ENCODE measurements around the gene SMIM20.
"Not testable (repeated sequence)": the region's sequence is repeated elsewhere in the genome, so short reads cannot be mapped to it uniquely, and the experiment has no call there.

The SMIM20 gene

DNA sequence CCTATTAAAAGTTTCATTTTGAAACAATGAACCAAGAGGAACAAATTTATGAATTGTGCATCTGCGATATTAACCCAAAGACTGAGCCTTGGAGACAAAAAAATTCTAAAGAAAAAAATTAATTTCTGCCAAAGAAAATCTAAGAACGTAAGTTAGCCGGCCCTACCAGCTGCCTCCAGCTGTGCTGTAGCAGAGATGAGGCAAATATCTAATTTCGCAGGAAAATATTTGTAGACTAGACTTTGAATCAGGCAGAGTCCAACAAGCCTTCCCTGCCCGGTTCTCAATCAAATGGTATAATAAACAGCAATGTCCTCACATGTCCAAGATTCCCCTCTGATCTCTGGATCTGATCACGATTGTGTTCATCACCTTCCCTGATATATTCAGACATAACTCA is 21.2 kb upstream of the SMIM20 start:
- no peak for DNase-seq

DNA sequence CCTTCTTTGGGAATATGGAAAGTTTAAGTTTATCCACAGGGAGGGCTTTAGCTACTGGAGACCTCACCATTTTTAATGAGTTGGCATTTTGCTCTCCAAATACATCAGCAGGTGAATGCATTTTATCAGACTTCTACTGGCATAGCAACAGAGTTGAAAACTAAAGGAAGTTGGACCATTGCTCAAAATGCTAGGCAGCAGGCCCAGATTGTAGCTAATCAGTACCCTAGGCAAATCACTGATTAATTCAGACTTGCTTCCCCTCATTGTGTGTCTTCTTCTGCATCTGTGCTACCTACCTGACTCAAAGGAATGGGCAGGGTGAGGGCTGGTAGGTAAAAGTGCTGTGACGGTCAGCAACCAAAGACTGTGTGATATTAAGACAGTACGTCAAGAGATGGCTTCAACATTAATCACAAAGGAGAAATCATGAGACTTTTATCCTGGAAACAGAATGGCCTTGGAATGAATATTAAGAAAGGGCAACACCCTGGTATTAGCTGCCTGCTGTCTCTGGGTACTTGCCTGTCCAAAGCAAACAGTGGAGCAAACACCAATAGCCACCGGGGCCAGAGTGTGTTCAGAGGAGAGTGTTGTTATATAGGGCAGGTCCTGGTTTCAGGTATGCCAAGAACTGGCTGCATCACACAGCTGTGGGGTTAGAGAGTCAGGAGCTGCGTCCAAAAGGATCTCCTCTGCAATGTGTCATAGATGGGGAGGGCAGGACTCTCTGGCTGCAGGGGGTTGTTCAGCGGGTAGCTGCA is 17.1 kb upstream of the SMIM20 start:
- DNase-seq: no peak

DNA sequence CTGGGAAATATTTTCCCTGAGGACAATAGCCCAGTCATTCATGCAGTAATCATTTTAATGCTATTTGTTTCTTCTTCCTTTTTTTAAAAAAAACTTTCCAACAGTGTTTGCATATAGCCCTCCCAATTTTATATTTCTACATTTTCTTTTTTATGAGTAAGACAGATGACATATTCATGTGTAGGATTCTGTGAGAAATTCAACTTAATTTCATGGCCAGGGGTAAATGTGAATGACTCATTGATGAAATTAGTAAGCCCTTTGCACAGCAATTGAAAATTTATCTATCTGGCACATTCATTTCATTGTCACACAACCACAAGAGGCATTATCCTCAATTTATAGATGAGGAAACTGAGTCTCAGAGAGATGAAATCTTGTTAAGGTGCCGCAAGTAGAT is 13.7 kb upstream of the SMIM20 start:
- DNase-seq: no peak

DNA sequence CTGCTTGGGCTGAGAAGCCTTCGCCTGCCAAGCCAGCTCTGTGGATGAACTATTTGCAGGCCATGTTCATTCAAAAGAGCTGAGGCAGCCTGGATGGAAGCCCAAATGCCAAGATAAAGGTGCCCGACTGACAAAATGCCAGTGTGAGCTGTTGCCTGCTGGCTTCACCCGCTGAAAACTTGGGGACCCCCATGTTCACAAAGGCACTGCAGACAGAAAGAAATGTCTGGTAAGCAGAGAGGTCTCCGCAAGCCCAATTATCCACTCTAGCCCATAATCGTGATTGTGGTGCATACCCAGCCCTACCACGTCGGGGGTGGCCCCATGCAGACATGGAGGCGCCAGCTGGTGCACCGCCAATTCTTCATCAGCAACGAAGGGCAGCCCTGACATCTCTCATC is 13.0 kb upstream of the SMIM20 start:
- no peak for DNase-seq

DNA sequence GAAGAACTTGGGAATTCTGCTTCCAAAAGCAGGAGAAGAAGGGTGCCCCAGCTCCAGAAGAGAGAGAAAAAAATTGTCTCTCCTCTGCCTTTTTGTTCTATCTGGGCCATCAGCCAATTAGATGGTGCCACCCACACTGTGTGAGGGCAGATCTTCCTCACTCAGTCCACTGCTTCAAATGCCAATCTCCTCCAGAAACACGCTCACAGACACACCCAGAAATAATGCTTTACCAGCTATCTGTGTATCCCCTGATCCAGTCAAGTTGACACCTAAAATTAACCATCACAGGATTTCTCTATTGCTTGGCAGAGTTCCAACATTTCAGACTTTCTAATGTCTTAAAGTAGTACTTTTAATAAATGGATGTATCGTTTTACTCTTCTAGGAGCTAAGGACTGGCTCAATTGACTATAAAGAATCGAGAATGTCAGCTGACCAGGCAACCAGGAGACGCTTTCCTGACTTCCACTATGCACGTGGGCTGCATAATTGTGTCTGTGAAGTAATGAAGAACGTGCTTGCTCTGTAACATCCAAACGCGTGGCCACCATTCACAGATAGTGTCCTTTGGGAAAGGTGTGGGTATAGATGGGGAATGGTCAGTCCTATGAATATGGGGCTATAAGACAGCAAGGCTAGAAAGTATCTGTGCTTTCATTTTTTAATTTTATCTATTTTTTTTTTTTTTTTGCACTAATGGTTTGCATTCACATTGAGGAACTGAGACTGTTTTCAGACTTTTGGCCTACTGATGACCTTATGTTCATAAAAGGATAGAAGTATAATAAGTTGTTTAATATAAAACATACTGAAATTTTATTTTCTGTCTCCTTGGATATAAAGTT is 9.9 kb upstream of the SMIM20 start:
- DNase-seq: no peak

DNA sequence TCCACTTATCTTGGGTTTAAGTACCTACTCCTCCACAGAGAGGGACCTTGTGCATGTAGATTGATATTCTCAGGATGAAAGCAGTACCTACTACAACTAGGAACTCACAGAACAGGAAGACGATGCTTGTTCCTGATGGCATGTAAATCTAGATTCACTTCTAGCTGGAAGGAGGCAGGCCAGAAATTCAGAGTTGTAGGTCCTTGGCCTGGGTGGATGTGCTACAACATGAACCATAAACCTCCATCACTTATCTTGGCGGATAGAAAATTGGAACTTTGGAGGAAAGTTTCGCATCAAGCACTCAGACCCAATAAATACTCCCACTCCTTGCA is 9.3 kb upstream of the SMIM20 start:
- DNase-seq: no peak

DNA sequence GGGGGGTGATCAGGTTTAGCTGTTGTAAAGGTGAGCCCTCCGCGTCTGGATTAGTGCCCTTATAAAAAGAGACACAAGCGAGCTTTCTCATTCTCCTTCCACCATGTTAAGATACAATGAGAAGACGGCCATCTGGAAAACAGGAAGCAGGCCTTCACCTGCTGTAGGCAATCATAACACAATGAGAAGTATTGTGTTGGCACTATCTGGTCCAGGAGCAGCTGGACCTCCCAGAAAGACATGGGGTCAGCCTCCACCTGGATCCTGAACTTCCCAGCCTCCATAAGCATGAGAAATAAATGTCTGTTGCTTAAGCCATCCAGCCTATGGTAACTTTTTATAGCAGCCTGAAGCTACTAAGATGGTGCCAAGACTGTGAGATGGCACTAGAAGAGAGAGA is 8.6 kb upstream of the SMIM20 start:
- no peak for DNase-seq

DNA sequence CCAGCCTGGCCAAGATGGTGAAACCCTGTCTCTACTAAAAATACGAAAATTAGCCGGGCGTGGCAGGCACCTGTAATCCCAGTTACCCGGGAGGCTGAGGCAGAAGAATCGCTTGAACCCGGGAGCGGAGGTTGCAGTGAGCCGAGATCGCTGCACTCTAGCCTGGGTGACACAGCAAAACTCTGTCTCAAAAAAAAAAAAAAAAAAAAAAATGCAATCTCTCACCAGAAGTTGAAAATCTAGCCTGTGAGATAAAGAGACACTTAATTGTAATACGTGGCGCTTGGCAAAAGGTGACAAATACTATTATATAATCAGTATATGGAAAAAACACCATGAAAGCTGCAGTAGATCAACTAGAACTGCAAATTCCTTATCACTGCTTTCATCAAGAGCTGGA is 7.9 kb upstream of the SMIM20 start:
- not testable (repeated sequence) for DNase-seq

DNA sequence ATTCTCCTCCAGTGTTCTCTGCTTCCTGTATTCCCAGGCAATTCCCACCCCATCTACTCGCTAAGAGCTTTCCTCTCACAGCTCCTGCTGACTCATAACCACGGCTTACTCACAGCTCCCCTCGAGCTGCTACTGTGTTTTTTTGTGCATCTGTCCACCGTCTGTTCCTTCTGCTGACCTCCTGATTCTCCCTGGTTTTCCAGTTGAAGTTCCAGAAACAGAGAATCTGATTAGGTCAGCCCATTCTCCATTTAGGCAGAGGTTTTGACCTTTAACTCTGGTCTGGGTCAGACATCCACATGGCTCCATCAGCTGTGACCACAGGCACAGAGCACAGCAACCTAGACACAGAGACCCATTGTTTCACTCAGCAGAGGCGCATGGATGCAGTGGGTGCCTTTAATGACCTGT is 5.5 kb upstream of the SMIM20 start:
- peak in 1 of 2 experiments; percentile 38 for DNase-seq

DNA sequence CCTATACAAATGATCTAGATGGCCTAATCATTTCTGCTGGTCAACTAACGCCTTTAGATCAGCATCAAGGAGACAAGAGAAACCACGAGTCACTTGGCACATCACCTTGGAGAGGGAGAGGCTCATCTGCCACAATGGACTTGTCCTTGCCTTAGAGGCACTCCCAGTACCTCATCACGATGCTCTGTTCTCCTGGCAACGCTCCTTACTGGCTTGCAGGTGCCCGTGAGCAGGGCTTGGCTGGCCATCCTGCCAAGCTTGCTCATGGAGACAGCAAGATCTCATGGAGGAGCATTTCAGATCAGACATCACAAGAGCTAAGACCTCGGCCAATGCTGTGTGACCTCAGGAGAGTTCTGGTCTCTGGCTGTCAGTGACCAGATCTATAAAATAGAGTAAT is 2.7 kb upstream of the SMIM20 start:
- no peak for DNase-seq

DNA sequence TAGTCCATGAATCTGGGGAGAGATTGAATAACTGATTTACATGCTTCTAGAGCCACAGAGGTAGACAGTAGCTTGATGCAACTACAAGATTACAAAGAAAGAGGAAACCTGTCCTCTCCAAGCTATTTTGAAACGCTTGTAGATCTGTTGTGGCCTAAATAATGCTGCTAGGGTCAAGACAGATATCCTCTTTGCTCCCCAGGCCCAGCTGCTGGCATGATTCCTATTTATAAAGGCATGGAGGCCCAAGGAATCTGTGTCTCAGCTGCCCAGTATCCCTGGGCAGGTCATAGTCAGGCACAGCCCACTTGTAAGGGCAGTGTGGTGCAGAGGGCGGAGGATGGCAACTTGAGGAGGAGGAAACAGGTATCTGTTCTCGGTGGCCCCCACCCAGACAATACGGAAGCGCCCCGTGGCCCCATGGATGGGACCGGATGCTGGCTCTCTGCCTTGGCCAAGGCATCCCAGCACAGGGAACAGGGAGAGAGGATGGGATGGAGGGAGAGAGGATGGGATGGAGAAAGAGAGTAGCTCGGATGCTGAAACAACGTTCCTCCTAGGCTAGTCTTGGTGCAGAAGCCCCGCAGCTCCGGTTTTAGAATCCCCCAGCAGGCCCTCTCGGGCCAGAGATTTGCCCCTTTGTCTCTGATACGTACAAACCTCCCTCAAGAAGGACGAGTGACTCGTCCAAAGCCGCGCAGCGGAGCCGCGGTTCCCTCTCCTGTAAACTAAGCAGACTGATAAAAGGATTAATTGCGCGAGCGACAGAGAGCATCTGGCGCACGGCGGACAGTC is 767 bp upstream of the SMIM20 start:
- no peak for DNase-seq

DNA sequence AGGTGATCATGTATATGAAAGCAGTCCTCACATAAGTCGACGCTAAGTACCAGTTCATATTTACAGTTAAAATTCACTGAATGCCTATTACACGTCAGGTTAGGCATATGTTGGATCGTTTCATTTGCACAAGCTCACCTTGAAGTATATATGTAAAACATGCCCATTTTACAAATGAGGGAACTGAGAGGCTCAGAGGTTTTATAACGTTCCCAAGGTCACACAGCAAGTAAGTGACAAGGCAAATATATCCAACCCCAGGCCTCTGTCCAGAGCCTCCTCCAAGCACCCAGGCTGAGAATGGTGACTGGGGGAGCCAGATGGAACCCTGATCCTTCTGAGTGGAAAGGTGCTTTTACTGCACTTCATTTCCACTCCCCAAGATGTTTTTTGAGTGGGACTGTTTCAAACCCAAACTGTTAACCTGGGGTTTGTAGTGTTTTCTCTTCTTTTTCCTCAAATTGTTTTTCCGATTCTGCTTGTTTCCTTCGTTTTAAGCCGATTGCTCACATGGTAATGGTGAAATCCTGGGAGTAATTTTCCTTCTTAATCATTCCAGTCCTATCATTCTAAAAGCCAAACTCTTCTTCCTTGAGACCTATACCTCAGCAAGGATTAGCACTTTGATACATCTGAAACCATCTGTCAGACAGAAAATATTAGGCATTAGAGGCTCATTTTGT is 791 bp downstream of the SMIM20 start:
- DNase-seq: no peak

DNA sequence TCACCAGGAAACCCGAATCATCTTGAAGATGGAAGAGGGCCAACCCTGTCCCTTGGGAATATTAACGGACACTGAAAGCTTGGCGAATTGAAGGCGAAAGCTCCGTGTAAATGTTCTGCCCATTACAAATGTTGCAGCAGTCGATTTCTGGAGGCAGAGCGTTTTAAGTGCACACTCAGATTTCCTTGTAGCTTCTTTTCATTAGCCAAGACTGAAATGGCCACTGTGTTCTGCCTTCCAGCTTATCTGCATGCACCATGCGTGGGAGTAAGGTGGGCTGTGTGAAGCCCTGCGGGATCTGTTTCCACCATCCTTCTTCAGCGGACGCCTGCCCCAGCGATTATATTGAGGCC is 1.3 kb downstream of the SMIM20 start:
- peak in 1 of 2 experiments; percentile 44 for DNase-seq

DNA sequence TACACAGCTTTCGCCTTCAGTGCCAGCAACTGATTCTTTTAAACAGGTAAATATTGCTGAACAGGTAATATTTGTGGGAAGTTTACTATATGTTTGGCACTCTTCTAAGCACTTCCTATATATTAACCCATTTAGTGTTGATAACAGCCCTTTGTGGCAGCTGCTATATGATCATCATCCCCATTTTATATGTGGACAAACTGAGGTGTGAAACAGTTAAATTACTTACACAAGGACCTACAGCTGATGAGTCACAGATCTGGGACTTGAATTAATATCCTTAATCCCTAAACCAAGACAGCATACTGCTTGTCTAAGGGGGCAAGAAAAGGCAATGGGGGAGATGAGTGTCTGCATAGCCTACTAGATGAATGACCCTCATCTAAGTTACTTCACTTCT is 2.9 kb downstream of the SMIM20 start:
- DNase-seq: no peak

DNA sequence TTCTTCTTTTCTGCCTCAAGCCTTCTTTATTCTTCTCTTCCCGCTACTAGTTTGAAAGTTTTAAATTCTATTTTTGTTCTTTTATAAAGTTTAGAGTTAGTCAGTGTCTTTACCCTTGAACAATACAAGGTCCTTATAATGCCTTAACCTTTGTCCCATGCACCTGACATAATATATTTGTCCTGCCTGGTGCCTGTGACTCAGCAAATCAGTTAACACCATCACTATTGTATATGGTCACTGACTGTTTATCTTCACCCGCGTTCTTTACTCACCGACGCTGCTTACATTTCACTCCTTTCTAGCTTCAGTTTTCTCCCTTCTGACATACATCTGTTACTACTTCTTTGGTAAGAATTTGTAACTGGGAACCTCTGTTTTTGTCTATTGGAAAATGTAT is 5.7 kb downstream of the SMIM20 start:
- no peak for DNase-seq

DNA sequence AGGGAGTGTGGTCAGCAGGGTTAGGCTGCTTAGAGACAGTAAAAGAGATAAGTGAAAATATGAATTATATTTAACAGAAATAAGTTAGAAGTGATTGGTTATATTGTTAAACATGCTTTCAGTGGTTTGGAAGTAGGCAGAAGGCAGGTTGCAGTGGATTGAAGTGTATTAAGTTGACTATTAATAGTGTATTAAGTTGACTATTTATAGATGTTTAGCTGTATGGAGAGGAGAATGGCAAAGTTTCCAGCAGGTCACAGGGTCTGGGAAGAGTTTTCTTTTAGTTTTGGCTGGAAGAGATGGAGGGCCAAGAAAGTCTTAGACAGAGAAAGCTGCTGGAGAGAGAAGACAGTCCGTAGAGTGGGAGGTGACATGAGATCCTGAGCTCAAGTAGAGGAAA is 7.9 kb downstream of the SMIM20 start:
- DNase-seq: no peak

DNA sequence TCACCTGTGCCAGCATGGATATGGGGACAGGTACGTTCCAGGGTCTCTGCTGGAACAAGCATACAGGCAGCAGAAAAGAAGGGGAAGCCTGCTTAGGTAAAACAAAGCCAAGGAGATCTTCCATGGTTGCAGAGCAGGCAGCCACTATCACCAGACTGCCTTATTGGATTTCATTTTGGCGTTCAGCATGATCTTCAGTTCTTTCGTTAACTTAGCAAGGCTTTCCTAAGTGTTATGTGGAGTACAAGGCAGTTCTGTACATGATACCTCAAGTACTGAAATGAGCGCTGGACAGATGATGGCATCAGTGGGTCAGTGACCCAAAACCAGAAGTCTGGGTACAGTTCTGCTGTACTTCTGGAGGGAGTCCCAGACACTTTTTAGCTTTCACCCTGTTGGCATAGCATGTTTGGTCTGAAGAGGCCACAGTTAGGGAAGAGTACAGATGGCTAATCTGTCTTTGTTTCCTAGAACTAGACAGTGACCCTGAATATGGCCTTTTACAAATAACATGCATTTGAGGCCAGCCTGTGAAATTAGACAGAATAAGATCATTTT is 8.9 kb downstream of the SMIM20 start:
- DNase-seq: no peak

DNA sequence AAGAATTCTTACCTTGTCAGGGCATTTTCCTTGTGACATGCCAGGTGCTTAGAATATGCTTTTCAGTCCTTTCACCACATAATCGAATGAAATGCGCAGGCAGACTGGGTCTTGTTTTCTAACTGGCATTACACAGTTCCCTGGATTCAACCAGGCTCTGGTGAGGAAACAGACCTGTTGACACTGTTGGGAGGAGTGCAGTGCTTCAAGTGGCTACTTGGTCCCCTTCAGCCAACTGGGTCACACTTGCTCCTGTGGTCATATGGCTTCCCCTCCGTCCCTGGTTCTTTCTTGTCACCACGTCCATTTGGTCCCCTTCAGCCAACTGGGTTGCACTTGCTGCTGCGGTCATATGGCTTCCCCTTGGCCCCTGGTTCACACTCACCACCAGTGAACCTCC is 9.7 kb downstream of the SMIM20 start:
- no peak for DNase-seq

DNA sequence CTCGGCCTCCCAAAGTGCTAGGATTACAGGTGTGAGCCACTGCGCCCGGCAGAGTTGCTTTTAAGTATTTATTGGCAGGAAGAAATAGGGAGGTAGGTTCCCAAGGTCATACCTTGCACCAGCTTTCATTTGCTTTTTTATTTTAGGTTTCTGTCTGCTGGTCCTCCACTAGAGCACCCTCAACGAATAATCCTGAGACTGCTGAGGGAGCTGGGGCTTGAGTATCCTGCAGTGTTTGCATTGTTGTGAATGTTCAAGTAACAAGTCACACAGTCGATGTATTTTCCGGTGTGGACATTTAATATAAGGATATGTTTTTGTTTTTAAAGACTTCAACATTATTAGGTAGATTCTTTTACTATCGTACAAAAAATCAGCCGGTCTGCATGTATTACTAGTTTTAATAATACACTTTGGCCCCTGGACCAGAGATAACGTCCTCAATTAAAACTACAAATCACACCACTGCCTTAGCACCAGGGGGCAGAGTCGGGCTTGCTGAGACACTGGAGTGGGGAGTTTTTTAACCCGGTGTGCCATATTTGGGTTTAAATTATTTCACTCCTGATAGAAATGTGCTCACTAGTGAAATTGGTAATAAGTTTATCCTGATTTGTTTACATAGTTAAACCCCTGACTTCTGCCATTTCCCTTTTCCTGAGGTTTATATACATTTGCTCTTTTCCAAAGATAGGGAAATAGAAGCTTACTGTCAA is 11.6 kb downstream of the SMIM20 start:
- no peak for DNase-seq

DNA sequence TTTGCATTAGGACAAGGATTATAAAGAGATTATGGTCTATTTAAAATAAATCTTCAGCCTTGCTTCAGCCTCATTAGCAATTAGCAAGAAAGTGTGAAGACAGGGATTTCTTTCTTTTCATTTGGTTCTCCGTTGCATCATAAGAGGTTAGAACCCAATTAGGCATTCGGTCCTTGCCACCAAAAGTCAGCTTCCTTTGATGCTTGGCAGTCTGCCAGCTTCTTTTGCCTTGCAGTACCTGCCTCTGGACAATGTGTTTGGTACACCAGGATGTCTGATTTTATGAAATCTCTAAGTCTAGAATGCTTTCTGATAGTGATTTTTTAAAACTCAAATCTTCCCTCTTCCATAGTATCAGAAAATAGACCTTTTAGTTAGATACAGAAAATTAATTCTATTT is 12.4 kb downstream of the SMIM20 start:
- DNase-seq: no peak

DNA sequence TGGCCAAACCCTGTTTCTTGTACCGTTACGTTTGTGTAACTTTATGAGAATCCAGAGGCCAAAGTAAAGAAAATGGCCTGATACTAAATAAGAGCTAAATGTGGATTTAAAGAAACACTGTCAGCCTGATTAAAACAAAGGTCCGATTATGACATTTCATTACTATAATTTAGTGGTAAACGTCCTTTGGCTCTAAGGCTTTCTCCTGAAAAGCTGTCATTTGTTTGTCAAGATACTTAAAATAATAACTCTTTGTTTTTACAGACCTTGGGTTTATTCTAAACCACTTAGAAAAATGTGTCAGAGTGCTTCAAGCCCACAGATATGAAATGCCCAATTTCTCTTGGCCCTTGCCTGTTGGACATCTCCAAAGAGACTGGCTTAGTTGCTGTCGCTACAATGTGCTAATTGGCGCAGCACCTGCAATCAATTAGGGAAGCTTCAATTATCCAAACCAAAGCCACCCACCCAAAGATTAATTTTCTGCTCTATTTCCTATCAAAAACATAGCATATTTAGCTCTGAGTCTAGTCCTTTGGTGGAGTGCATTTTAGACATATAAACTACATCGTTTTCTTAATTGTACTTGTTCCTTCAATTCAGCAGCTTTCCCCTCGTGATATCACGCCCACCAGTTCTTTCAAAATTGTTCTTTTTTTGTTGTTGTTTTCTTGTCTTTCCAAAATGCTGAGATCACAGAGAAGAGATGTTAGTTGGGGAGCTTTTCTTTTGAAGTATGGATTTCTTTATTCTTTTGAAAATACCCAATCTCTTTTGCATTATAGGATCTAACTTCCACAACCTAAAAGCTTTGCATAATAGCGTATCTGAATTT is 13.6 kb downstream of the SMIM20 start:
- no peak for DNase-seq

All from NCI-H446 (cell line).